Tibial nerve (tissue), 4 donors: ENCODE data around the gene N4BP2L1. TPM values are rescaled to one million over a fixed set of nuclear protein-coding genes. Genes with fewer than 3 reads are reported as not detected.
A peak's percentile ranks its signal among the peaks of the same experiment; 100 is the strongest.

Experiments used
- DNase-seq, 2 donors: peaks; one replicate each; pipeline ENCODE4 v3.0.0-alpha.2; 2019; ENCODE audit warnings: low spot score in 2 of 2
- H3K27ac ChIP-seq, 4 donors: fragments of 200-600 bp; sonication (generic) in 3 of 4; one replicate each; pipeline ENCODE4 v1.5.1; 2017 to 2019; ENCODE audit warnings: mild to moderate bottlenecking in 1 of 4
- H3K27me3 ChIP-seq, 2 donors: fragments of 200-600 bp; sonication (generic) in 1 of 2; one replicate each; pipeline versions ENCODE4 v1.5.1 to v1.6.0; 2017 to 2019
- H3K36me3 ChIP-seq, 3 donors: fragments of 200-600 bp; sonication (generic); one replicate each; pipeline ENCODE4 v1.5.1; 2018 to 2019
- H3K4me1 ChIP-seq, 4 donors: fragments of 200-600 bp; sonication (generic) in 3 of 4; one replicate each; pipeline ENCODE4 v1.5.1; 2017 to 2019
- H3K4me3 ChIP-seq, 4 donors: fragments of 200-600 bp; sonication (generic) in 3 of 4; one replicate each; pipeline ENCODE4 v1.5.1; 2017 to 2019; ENCODE audit warnings: mild to moderate bottlenecking in 1 of 4, moderate library complexity in 1 of 4
- H3K9me3 ChIP-seq, 4 donors: fragments of 200-600 bp; sonication (generic) in 3 of 4; one replicate each; pipeline ENCODE4 v1.5.1; 2017 to 2019
- EP300 ChIP-seq, 2 donors: sonication (generic); formaldehyde crosslinking; IDR thresholded peaks; one replicate each; pipeline ENCODE4 v1.6.1; 2017; ENCODE audit warnings: antibody characterized with exemption in 2 of 2, mild to moderate bottlenecking in 1 of 2
- POLR2A ChIP-seq, 2 donors: fragments of 450-650 bp; IDR thresholded peaks; one replicate each; pipeline ENCODE4 v1.6.1; 2017; ENCODE audit warnings: antibody characterized with exemption in 2 of 2, mild to moderate bottlenecking in 2 of 2, moderate library complexity in 2 of 2
- WGBS, 2 donors: methylation state at CpG; one replicate each; pipeline ENCODE4 v1.1.5; 2018; 5-methylcytosine and 5-hydroxymethylcytosine counted together
- total RNA-seq, 4 donors: library from RNA; depleted of rRNA; stranded (reverse); fragments of >200 nt; gene quantifications; one replicate each; pipeline ENCODE4 v1.1.0, GENCODE V29; 2016
- TF ChIP-seq, protein P1 (sequence below), 5 experiments: fragments of 200-600 bp in 3 of 5; fragments of 450-650 bp in 2 of 5; sonication (generic) in 3 of 5; IDR thresholded peaks; one replicate each; pipeline ENCODE4 v1.5.1; 2016 to 2019; ENCODE audit warnings: antibody characterized with exemption in 5 of 5, mild to moderate bottlenecking in 3 of 5, moderate library complexity in 2 of 5

Gene N4BP2L1
- total RNA-seq, 4 donors from 2014 or later = 15.6 to 31.4 (median 24.5) TPM

DNA sequence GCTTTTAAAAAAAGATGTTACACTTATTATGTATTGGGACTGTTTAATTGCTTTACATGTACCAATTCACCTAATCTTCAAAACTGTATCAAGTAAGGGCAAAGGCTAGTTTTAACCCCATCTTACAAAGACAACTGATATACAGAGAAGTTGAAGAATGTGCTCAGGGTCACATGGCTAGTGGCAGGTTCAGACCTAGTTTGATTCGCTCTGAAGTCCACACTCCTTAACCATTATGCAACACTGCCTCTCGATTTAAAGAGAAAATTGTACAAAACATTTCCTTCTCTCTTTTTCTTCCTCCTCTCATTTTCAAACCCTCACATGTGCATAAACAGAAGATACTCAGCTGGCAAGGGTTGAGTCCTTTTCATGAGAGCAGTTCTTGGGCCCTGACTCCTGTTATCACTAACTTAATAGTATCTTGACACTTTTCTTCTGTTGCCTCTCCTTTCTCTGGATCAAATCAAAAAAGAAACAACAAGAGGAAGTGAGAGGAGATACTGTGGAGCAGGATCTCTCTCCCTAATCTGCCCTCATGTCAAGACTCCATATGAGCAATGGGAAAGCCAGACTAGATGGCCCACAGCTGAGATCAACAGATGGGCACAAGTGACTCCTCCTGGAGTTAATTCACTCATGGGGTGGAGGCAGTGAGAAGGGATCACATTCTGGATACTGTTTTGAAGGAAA lies 19.0 kb upstream of the N4BP2L1 start:
- Histone ChIP-seq H3K36me3 (peaks cover 0 to 17% (median 0%) of the 10 kb centered on the region in 3 donors), H3K27me3 (no peaks in the 10 kb centered on the region), H3K4me1 (no peaks in the 10 kb centered on the region), H3K9me3 (peaks cover 0 to 6% (median 2%) of the 10 kb centered on the region in 4 donors), H3K4me3 (no peak overlapping the region), H3K27ac (no peak overlapping the region)
- WGBS, 2 donors = 72 to 76% methylated on average over 2 of the region's 2 CpGs
- no peak for TF ChIP-seq EP300 (IDR thresholded peaks at IDR 0.05)
- no peak for TF ChIP-seq POLR2A (IDR thresholded peaks at IDR 0.05)
- TF ChIP-seq, protein P1, sequence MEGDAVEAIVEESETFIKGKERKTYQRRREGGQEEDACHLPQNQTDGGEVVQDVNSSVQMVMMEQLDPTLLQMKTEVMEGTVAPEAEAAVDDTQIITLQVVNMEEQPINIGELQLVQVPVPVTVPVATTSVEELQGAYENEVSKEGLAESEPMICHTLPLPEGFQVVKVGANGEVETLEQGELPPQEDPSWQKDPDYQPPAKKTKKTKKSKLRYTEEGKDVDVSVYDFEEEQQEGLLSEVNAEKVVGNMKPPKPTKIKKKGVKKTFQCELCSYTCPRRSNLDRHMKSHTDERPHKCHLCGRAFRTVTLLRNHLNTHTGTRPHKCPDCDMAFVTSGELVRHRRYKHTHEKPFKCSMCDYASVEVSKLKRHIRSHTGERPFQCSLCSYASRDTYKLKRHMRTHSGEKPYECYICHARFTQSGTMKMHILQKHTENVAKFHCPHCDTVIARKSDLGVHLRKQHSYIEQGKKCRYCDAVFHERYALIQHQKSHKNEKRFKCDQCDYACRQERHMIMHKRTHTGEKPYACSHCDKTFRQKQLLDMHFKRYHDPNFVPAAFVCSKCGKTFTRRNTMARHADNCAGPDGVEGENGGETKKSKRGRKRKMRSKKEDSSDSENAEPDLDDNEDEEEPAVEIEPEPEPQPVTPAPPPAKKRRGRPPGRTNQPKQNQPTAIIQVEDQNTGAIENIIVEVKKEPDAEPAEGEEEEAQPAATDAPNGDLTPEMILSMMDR (IDR thresholded peaks at IDR 0.05) = no peak
- no peak for DNase-seq

DNA sequence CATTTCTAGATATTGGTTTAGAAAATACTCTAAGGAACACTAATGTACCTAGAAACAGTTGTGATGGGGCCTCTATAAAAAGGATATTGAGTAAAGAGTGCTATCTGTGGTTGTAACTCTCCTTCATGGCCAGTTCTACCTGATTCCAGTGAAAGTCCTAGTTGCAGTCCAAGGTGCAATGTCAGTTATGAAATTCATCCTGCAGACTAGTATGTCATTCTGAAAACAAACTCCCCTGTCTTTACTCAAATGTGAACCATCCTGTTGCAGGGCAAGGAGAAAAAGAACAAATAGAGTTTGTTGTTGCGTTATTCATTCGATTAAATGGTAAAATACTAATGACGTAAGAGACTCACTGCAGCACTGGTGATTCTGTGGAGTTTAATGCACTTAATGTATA lies 18.3 kb upstream of the N4BP2L1 start:
- H3K9me3 ChIP-seq = no peaks in the 10 kb centered on the region
- no peak overlapping the region for H3K27ac ChIP-seq
- H3K36me3 ChIP-seq = peaks cover 0 to 12% (median 0%) of the 10 kb centered on the region in 3 donors
- DNase-seq = no peak
- H3K4me3 ChIP-seq = no peak overlapping the region
- no peaks in the 10 kb centered on the region for H3K27me3 ChIP-seq
- TF ChIP-seq EP300 (IDR thresholded peaks at IDR 0.05) = no peak
- WGBS, 2 donors = 94 to 95% methylated on average over 3 of the region's 3 CpGs
- no peaks in the 10 kb centered on the region for H3K4me1 ChIP-seq

DNA sequence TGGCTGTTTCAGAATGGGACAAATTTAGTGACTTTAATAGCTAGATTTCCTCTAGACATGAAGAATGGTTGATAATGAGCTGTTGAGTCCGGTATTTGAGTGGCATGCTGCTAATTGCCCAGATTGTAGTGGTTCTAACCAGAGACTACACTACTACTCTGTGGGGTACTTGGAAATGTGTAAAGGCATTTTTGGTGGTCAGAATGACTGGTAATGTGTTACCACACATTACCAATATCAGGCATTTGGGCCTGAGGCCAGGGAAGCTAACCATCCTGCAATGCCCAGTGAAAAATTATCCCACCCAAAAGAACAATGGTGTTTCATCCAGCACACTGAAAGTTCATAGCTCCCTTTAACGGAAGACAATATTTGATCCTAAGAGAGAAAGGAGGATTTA lies 17.5 kb upstream of the N4BP2L1 start:
- Histone ChIP-seq H3K36me3 (peaks cover 0 to 6% (median 0%) of the 10 kb centered on the region in 3 donors), H3K27me3 (no peaks in the 10 kb centered on the region), H3K4me1 (no peaks in the 10 kb centered on the region), H3K9me3 (no peaks in the 10 kb centered on the region), H3K27ac (no peak overlapping the region), H3K4me3 (no peak overlapping the region)
- DNase-seq = no peak
- WGBS, 2 donors = 73 to 78% methylated on average over 2 of the region's 2 CpGs
- TF ChIP-seq POLR2A (IDR thresholded peaks at IDR 0.05) = no peak
- TF ChIP-seq EP300 (IDR thresholded peaks at IDR 0.05) = no peak
- TF ChIP-seq, protein P1 (IDR thresholded peaks at IDR 0.05) = no peak

DNA sequence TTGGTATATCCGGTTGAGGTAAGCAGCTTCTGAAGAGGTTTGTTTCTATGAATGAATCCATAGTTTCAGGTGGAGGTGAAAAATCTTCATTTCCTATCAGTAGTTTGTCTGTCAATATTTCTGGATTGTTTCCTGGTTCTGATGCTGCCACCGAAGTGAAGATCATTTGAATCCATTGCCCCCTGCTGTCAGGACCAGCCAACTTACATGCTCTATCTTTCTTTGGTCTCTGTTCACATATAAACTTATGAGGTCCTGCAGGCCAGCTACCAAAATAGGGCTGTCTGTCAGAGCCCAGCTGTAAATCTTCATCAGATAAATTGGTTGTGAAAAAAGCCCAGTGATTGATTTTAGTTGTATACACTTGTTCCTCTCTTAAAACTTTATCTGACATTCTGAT lies 15.2 kb upstream of the N4BP2L1 start:
- H3K27ac ChIP-seq = no peak overlapping the region
- 49% methylated on average over 2 of the region's 2 CpGs for WGBS, 2 donors
- no peak overlapping the region for H3K4me3 ChIP-seq
- no peaks in the 10 kb centered on the region for H3K9me3 ChIP-seq
- TF ChIP-seq EP300 (IDR thresholded peaks at IDR 0.05) = no peak
- TF ChIP-seq, protein P1 (IDR thresholded peaks at IDR 0.05) = peak in 2 of 5 experiments; percentile 16 to 21
- TF ChIP-seq POLR2A (IDR thresholded peaks at IDR 0.05) = no peak
- H3K27me3 ChIP-seq = no peaks in the 10 kb centered on the region
- peak in 1 of 2 donors; percentile 19 for DNase-seq
- peaks cover 0 to 11% (median 0%) of the 10 kb centered on the region in 3 donors for H3K36me3 ChIP-seq
- no peaks in the 10 kb centered on the region for H3K4me1 ChIP-seq

DNA sequence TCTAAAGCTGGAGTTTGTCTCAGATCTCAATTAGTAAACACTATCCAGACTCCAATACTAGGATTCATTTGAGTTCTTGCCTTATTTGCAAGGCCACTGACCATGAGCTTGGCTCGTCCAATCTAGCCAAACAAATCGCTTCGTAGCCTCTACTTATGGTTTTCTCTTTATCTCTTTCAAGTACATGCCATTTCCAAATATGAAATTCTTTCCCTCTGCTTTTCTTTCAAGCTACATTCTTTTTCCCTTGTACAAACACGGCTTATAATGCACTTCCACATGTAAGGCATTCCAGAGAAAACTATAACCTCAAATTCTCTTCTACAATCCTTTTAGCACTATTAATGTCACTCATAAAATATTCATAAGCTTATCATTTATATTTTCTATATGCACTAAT lies 10.9 kb upstream of the N4BP2L1 start:
- Histone ChIP-seq H3K4me1 (no peaks in the 10 kb centered on the region), H3K27ac (no peak overlapping the region), H3K4me3 (no peak overlapping the region), H3K36me3 (peaks cover 0 to 38% (median 0%) of the 10 kb centered on the region in 3 donors), H3K27me3 (no peaks in the 10 kb centered on the region), H3K9me3 (no peaks in the 10 kb centered on the region)
- TF ChIP-seq EP300 (IDR thresholded peaks at IDR 0.05) = no peak
- TF ChIP-seq, protein P1 (IDR thresholded peaks at IDR 0.05) = no peak
- no peak for TF ChIP-seq POLR2A (IDR thresholded peaks at IDR 0.05)
- 87 to 88% methylated on average over 4 of the region's 4 CpGs for WGBS, 2 donors
- DNase-seq = no peak
